HG03558 (cell line): ENCODE data around the gene LSMEM2.
"Not testable (repeated sequence)": the region's sequence is repeated elsewhere in the genome, so short reads cannot be mapped to it uniquely, and the experiment has no call there.

Experiments
- ATAC-seq: cut with Tn5 transposase; IDR thresholded peaks from one replicate; pipeline ENCODE4 v1.9.1; 2021; ENCODE audit warnings: moderate number of reproducible peaks; ENCODE audit not compliant: unreplicated experiment; ENCODE audit errors: extremely low read depth

LSMEM2 gene

GRCh38 chr3:50295553-50296431, 16.9 kb downstream of the LSMEM2 start:
- no peak for ATAC-seq

GRCh38 chr3:50296721-50297383, 18.0 kb downstream of the LSMEM2 start:
- no peak for ATAC-seq

- no peak for ATAC-seq
Measured at GRCh38 chr3:50297384-50297775, 18.5 kb downstream of the LSMEM2 start.

GRCh38 chr3:50297896-50298725, 19.2 kb downstream of the LSMEM2 start:
- ATAC-seq = no peak

- ATAC-seq = peak; percentile 51
Measured at GRCh38 chr3:50298836-50299637, 20.1 kb downstream of the LSMEM2 start, which contains the start of the genes HYAL3 and NAA80. Gene HYAL3, minus strand, starts transcription at chr3:50299405. Its CDS starts 3,803 bp downstream, at chr3:50295602. Gene NAA80, minus strand, starts transcription at chr3:50299405. Its CDS starts 1,942 bp downstream, at chr3:50297463.

GRCh38 chr3:50299638-50299928, 20.7 kb downstream of the LSMEM2 start:
- no peak for ATAC-seq

GRCh38 chr3:50299929-50300680, 21.2 kb downstream of the LSMEM2 start:
- ATAC-seq = no peak

- ATAC-seq = no peak
Measured at GRCh38 chr3:50300681-50301254, 21.9 kb downstream of the LSMEM2 start.

GRCh38 chr3:50302095-50303012, 23.5 kb downstream of the LSMEM2 start:
- ATAC-seq = no peak

- ATAC-seq = no peak
Measured at GRCh38 chr3:50303013-50303815, 24.3 kb downstream of the LSMEM2 start, which contains the start of gene HYAL1. Gene HYAL1, minus strand, starts transcription at chr3:50303574. Its CDS starts 618 bp downstream, at chr3:50302956.

GRCh38 chr3:50304601-50305000, 25.7 kb downstream of the LSMEM2 start:
- no peak for ATAC-seq

GRCh38 chr3:50312041-50312440, 33.2 kb downstream of the LSMEM2 start:
- ATAC-seq = not testable (repeated sequence)

- ATAC-seq = no peak
Measured at GRCh38 chr3:50314342-50314741, 35.5 kb downstream of the LSMEM2 start.

- ATAC-seq = no peak
Measured at GRCh38 chr3:50314816-50315215, 35.9 kb downstream of the LSMEM2 start.

GRCh38 chr3:50316657-50317242, 37.9 kb downstream of the LSMEM2 start:
- no peak for ATAC-seq

- no peak for ATAC-seq
Measured at GRCh38 chr3:50317300-50317699, 38.4 kb downstream of the LSMEM2 start.

GRCh38 chr3:50318163-50318562, 39.3 kb downstream of the LSMEM2 start:
- no peak for ATAC-seq
